ENCODE measurements around the gene SLC12A2.

GRCh38 chr5:128192368-128192767, 108.8 kb downstream of the SLC12A2 start:
- TF ChIP-seq CTCF (IDR thresholded peaks at IDR 0.05; ENCODE audit: borderline replicate concordance, extremely low read depth, low read length, poor library complexity, severe bottlenecking) = no peak
- no peak for TF ChIP-seq EZH2 (IDR thresholded peaks at IDR 0.05; ENCODE audit: borderline replicate concordance, low read depth, low read length, severe bottlenecking)
